Motor neuron (in vitro differentiated cells): ENCODE data around the gene C6. TPM values are rescaled to one million over a fixed set of nuclear protein-coding genes. Genes with fewer than 3 reads are reported as not detected.
"Not testable (repeated sequence)": the region's sequence is repeated elsewhere in the genome, so short reads cannot be mapped to it uniquely, and the experiment has no call there.

Source experiments
- ATAC-seq, 8 experiments: fragments of 200-7000 bp; cut with Tn5 transposase; replicated peaks in 6 of 8; 2 replicates each; pipeline ENCODE4 v1.8.0; 2021; ENCODE audit warnings: mild to moderate bottlenecking in 8 of 8, moderate library complexity in 8 of 8
- H3K27ac ChIP-seq, 2 donors: fragments of 250-450 bp; sonication (Bioruptor Pico); 2 replicates each; pipeline ENCODE4 v1.9.0; 2021; ENCODE audit warnings: antibody characterized with exemption in 2 of 2, mild to moderate bottlenecking in 2 of 2, moderate library complexity in 1 of 2
- H3K4me1 ChIP-seq, 2 donors: fragments of 250-450 bp; sonication (Bioruptor Pico); replicated peaks in 1 of 2; 2 replicates each; pipeline ENCODE4 v1.6.1; 2021; ENCODE audit warnings: antibody characterized with exemption in 2 of 2, mild to moderate bottlenecking in 2 of 2, moderate library complexity in 1 of 2
- H3K4me3 ChIP-seq, 5 donors: fragments of 250-450 bp; sonication (Bioruptor Pico); 2 replicates each; pipeline ENCODE4 v1.9.0; 2021; ENCODE audit warnings: antibody characterized with exemption in 5 of 5, mild to moderate bottlenecking in 5 of 5, moderate library complexity in 4 of 5
- WGBS, 10 experiments: fragments of 450-650 bp; shearing (Covaris generic); methylation state at CpG; one replicate each; pipeline ENCODE4 v1.0.0; 2022; 5-methylcytosine and 5-hydroxymethylcytosine counted together
- in situ Hi-C, 9 experiments: fragments of 400-800 bp; cut with MboI; loops; one replicate each; pipeline ENCODE4 v1.15.0; 2021; ENCODE audit warnings: low sequenced_read_pairs in 9 of 9, low pct_unique_long_range_greater_than_20kb in 2 of 9; ENCODE audit not compliant: unreplicated experiment in 9 of 9
- total RNA-seq, 8 experiments: library from RNA; unstranded; fragments of 300-600 nt; gene quantifications; 2 replicates each; pipeline versions ENCODE4 v1.2.3 to v1.2.4, GENCODE V29; 2022

Gene C6
- total RNA-seq, 8 experiments from 2014 or later = 0.28 to 3.6 (median 0.51) TPM; not detected in 3

DNA sequence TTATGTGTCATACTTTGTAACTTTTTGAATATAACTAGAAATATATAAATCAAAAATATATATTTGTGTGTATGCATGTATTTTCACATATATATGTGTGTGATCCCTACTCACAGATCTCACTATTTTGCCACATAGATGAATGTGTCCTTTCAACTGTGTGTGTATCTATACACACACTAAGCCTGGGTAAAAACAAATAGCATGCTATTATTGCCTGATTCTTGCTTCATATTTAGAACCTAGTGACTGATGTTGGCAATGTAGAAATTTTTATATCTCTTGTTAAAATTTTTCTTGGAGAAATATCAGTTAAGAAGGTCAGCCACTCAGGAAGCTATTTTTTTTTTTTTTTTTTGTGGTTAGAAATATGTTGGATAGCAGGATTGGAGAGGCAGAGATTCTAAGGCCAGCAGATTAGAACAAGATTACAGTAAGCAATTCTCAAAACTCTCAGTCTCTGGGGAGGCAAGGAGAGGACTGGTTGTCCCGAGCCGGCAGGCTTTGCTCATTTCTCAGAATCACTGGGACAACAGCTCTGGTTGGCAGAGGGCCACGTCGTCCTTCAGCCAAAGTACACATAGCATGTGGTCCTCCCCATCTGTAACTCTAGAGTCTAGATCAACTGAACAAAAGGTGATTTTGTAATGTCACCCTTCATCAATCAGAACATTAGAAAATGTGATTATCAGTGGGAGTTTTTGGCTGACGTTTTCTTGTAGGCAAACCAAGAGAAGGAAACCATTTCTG lies 19.7 kb downstream of the C6 start:
- in situ Hi-C loops = no loop called here
- Histone ChIP-seq H3K27ac (no peak overlapping the region), H3K4me1 (no peaks in the 10 kb centered on the region), H3K4me3 (no peak overlapping the region)
- ATAC-seq = peak in 4 of 8 experiments; percentile 18 to 99 (median 56)
- WGBS, 10 experiments = 32 to 95% (median 72%) methylated on average over 1 to 5 of the region's 5 CpGs; no CpG with 5 or more reads in 2 of the 10 experiments

DNA sequence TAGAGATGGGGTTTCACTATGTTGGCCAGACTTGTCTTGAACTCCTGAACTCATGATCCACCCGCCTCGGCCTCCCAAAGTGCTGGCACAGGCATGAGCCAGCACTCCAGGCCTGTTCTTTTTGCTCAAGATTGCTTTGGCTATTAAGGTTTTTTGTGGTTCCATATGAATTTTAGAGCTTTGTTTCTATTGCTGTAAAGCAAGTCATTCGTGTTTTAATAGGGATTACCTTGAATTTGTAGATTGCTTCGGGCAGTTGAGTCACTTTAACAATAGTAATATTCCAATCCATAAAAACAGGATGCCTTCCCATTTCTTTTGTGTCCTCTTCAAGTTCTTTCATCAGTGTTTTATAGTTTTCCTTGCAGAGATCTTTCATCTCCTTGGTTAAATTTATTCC lies 22.1 kb downstream of the C6 start:
- 0 to 100% (median 67%) methylated on average over 1 to 3 of the region's 4 CpGs; no CpG with 5 or more reads in 1 of the 10 experiments for WGBS, 10 experiments
- H3K27ac ChIP-seq = no peak overlapping the region
- no peaks in the 10 kb centered on the region for H3K4me1 ChIP-seq
- no peak overlapping the region for H3K4me3 ChIP-seq
- in situ Hi-C loops = no loop called here
- no peak for ATAC-seq

DNA sequence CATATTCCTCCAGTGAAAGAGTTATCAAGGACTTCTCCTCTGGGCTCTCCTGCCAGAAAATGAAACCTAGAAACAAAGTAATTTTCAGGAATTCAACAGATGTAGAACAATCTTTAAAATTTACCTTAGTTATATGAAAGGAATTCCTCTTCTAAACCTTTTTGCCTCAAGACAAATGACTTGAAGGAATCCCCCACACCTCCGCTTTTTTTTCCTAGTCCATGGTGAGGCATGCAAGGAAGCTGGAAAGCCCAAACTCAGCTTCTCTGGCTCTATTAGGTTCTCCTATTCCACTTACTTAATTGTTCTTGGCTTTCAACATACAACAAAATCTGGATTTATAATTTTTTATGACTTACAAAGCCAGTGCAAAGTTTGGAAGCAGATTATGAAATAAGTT lies 27.2 kb downstream of the C6 start:
- no peak overlapping the region for H3K4me3 ChIP-seq
- no peaks in the 10 kb centered on the region for H3K4me1 ChIP-seq
- no peak overlapping the region for H3K27ac ChIP-seq
- ATAC-seq = no peak
- in situ Hi-C loops = no loop called here
- 43 to 100% (median 88%) methylated on average over 1 of the region's 1 CpG; no CpG with 5 or more reads in 3 of the 10 experiments for WGBS, 10 experiments

DNA sequence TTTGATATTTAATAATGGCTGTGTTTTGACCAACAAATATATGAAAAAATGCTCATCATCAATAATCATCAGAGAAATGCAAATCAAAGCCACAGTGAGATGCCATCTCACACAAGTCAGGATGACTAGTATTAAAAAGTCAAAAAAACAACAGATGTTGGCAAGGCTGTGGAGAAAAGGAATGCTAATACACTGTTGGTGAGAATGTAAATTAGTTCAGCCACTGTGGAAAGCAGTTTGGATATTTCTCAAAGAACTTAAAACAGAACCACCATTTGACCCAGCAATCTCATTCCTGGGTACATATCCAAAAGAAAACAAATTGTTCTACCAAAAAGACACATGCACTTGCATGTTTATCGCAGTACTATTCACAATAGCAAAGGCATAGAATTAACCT lies 30.0 kb downstream of the C6 start:
- H3K27ac ChIP-seq, in situ Hi-C loops, H3K4me3 ChIP-seq, H3K4me1 ChIP-seq: not testable (repeated sequence)
- 0 to 100% (median 87%) methylated on average over 1 of the region's 1 CpG; no CpG with 5 or more reads in 4 of the 10 experiments for WGBS, 10 experiments
- ATAC-seq = peak in 2 of 8 experiments; percentile 58 to 62

GRCh38 chr5:41182666-41183065 lies 30.7 kb downstream of the C6 start:
- Histone ChIP-seq H3K27ac (no peak overlapping the region), H3K4me3 (no peak overlapping the region)
- in situ Hi-C loops = no loop called here

DNA sequence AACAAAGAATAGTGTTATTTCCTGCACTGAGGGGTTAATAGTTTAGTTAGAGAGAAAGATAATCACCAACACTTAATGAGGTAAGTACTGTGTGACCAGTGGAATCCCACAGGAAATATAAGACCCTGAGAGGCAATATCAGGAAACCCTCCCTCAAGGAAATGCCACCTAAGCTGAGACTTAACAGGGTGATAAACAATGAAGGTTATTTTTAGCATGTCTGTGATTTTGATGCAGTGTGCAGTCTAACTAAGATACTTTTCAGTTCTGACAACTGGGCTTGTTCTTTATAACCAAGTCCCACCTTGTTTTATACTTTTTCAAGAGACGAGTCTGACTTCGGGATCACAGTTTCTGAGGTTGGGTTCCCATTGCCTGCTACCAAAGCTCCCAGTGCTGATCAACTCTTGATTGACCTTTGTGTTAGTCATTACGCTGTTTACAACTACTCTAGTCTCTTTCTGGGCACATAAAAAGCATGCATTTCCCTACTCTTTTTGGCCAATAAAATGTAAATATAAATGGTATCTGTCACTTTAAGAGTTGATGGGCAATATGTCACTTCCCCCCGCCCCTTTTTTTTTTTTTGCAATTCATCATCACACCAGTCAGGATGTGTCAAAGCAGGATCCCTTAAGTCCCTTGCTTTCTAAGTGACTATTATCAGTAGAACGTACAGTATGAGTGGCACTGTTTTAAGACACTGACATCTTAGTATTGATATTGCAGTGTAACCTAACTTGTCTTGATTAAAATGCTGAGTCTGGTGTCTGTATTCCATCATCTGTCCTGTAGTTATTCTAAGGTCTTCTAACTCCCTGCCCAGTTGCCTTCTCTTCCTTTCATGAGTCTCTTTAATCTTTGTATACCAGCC lies 31.4 kb downstream of the C6 start:
- no peak for ATAC-seq
- WGBS, 10 experiments = 42 to 87% (median 70%) methylated on average over 1 to 5 of the region's 5 CpGs; no CpG with 5 or more reads in 2 of the 10 experiments

More at GRCh38 chr5:41182666-41183065, 30.7 kb downstream of the C6 start:
- no peaks in the 10 kb centered on the region for H3K4me1 ChIP-seq
- no peak for ATAC-seq

GRCh38 chr5:41176952-41177351 lies 36.4 kb downstream of the C6 start:
- no peak overlapping the region for H3K27ac ChIP-seq
- no peaks in the 10 kb centered on the region for H3K4me1 ChIP-seq
- no peak overlapping the region for H3K4me3 ChIP-seq
- 25 to 100% (median 74%) methylated on average over 1 to 3 of the region's 3 CpGs; no CpG with 5 or more reads in 1 of the 10 experiments for WGBS, 10 experiments
- in situ Hi-C loops = no loop called here
- ATAC-seq = peak in 2 of 8 experiments; percentile 25 to 29

More for the DNA sequence above, 31.4 kb downstream of the C6 start:
- in situ Hi-C loops = no loop called here
- Histone ChIP-seq H3K4me3 (no peak overlapping the region), H3K4me1 (no peaks in the 10 kb centered on the region), H3K27ac (no peak overlapping the region)

DNA sequence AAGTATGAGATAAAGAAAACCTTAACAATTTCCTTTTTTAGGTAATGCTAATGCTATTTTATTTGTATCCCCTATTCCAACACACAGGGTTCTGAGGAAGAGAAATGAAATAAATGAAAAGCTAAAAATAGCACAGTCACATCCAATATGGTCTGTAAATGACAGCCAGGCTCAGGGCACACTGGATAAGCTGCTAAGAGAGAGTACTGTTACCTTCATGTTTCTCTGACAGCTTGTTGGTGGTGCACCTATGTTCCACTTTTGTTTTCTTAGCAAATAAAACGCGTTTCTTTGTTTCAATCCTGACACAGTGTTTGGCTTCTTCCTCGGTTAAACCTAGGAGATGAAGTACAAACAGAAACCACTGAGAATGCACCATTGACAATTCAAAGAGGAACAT lies 41.3 kb downstream of the C6 start:
- Histone ChIP-seq H3K4me1 (no peaks in the 10 kb centered on the region), H3K27ac (no peak overlapping the region), H3K4me3 (no peak overlapping the region)
- in situ Hi-C loops = no loop called here
- ATAC-seq = no peak
- WGBS, 10 experiments = 38 to 100% (median 86%) methylated on average over 2 to 3 of the region's 3 CpGs; no CpG with 5 or more reads in 2 of the 10 experiments

DNA sequence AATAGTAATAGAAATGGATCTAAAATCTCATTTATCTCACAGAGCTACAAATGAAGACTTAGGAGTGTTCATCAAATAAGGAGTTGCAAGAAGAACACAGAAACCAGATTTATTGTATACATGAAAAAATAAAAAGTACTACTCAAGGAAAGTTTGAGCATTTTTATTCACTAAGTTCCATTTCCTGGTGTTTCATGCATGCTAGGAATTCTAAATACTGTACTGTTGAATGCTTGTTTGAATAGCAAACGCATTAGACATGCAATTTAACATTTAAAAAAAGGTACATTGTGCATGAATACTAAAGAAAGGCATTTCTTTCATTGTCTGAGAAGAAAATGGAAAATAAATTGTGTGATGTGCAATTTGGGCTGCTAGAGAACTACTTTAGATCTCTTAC lies 52.1 kb downstream of the C6 start:
- no peaks in the 10 kb centered on the region for H3K4me1 ChIP-seq
- ATAC-seq = peak in 2 of 8 experiments; percentile 52 to 61
- H3K4me3 ChIP-seq = no peak overlapping the region
- in situ Hi-C loops = no loop called here
- WGBS, 10 experiments = 0 to 91% (median 71%) methylated on average over 1 of the region's 1 CpG; no CpG with 5 or more reads in 3 of the 10 experiments
- H3K27ac ChIP-seq = no peak overlapping the region

- no peak overlapping the region for H3K27ac ChIP-seq
- WGBS, 10 experiments = 0 to 100% (median 66%) methylated on average over 1 to 5 of the region's 5 CpGs
- H3K4me1 ChIP-seq = no peaks in the 10 kb centered on the region
Observed at GRCh38 chr5:41157272-41157894, 55.9 kb downstream of the C6 start.

DNA sequence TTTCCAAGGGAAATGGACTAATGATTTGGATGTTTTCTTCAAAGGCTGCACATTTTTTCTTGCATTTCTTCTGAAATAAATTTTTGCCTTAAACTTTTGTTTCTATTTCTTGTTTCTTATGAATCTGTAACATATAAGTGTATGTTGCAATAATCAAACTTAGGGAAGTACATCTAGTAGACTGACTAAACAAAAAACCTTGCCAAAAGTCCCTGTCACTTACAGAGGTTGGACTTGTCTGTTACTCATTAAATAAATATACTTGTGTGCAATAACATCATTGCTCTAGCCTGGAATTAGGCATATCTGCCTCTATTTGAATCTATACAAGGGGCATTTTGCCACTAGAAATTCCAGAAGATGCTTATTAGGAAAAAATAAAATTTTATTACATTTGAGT lies 56.6 kb downstream of the C6 start:
- Histone ChIP-seq H3K4me3 (no peak overlapping the region), H3K27ac (no peak overlapping the region), H3K4me1 (no peaks in the 10 kb centered on the region)
- in situ Hi-C loops = no loop called here
- ATAC-seq = no peak

More at GRCh38 chr5:41157272-41157894, 55.9 kb downstream of the C6 start:
- in situ Hi-C loops = no loop called here
- no peak overlapping the region for H3K4me3 ChIP-seq
- ATAC-seq = peak in 3 of 8 experiments; percentile 17 to 86 (median 74)

- H3K4me3 ChIP-seq = no peak overlapping the region
- H3K4me1 ChIP-seq = no peaks in the 10 kb centered on the region
- peak in 1 of 8 experiments; percentile 24 for ATAC-seq
- in situ Hi-C loops = no loop called here
- 50 to 100% (median 86%) methylated on average over 1 to 3 of the region's 3 CpGs; no CpG with 5 or more reads in 4 of the 10 experiments for WGBS, 10 experiments
- no peak overlapping the region for H3K27ac ChIP-seq
Observed at GRCh38 chr5:41154491-41154890, 58.8 kb downstream of the C6 start.

DNA sequence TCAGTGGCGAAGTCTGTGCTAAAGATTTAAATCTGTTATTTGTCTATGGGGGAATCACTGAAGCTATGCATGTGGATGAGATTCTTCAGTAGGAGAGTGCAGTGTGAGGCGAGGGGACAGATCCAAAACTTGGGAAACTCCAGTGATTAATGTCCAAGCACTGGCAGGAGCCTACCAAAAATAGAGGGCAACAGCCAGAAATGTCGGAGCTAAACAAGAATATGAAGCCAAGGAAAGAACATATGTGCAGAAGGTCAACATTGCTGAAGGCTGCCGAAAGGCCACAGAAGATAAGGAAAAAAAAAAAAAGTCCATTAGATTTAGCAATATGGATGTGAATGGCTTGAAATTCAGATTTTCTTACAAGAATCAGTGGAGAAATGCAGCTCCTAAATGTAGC lies 61.8 kb downstream of the C6 start:
- WGBS, 10 experiments = 38 to 94% (median 66%) methylated on average over 1 to 4 of the region's 4 CpGs
- Histone ChIP-seq H3K4me3 (no peak overlapping the region), H3K27ac (no peak overlapping the region), H3K4me1 (no peaks in the 10 kb centered on the region)
- in situ Hi-C loops = no loop called here
- ATAC-seq = no peak
